HUES6 (cell line): Measurements from ENCODE around the gene C6orf62.
"Not testable (repeated sequence)": the region's sequence is repeated elsewhere in the genome, so short reads cannot be mapped to it uniquely, and the experiment has no call there.

ENCODE experiments used
- H3K27ac ChIP-seq: 2 replicates; pipeline ENCODE4 v1.7.0; 2013; ENCODE audit warnings: low read depth, mild to moderate bottlenecking, low read length, inconsistent platforms
- H3K27me3 ChIP-seq: 2 replicates; pipeline ENCODE4 v1.6.1; 2013; ENCODE audit warnings: low read length; ENCODE audit not compliant: control insufficient read depth, insufficient read depth
- H3K36me3 ChIP-seq: 2 replicates; pipeline ENCODE4 v1.6.1; 2013; ENCODE audit warnings: low read length; ENCODE audit not compliant: control insufficient read depth, insufficient read depth
- H3K4me1 ChIP-seq: 2 replicates; pipeline ENCODE4 v1.6.1; 2013; ENCODE audit warnings: low read length; ENCODE audit not compliant: control insufficient read depth, insufficient read depth
- H3K4me3 ChIP-seq: 2 replicates; pipeline ENCODE4 v1.5.1; 2013; ENCODE audit warnings: low read depth, low read length
- H3K9ac ChIP-seq: one replicate; pipeline ENCODE4 v1.6.1; 2013; ENCODE audit warnings: mild to moderate bottlenecking, low read length
- H3K9me3 ChIP-seq: 2 replicates; pipeline ENCODE4 v1.6.1; 2013; ENCODE audit warnings: low read depth, low read length; ENCODE audit not compliant: control insufficient read depth, insufficient read depth

The C6orf62 gene

GRCh38 chr6:24695635-24696034 lies 23.3 kb downstream of the C6orf62 start:
- peaks cover 21% of the 10 kb centered on the region for H3K36me3 ChIP-seq
- H3K27me3 ChIP-seq, H3K4me3 ChIP-seq, H3K4me1 ChIP-seq, H3K9ac ChIP-seq, H3K9me3 ChIP-seq, H3K27ac ChIP-seq: not testable (repeated sequence)

- no peaks in the 10 kb centered on the region for H3K9me3 ChIP-seq
- H3K4me3 ChIP-seq, result no peak overlapping the region
- no peak overlapping the region for H3K9ac ChIP-seq
- H3K4me1 ChIP-seq, result no peaks in the 10 kb centered on the region
- H3K36me3 ChIP-seq, result peaks cover 10% of the 10 kb centered on the region
- H3K27me3 ChIP-seq, result no peaks in the 10 kb centered on the region
- H3K27ac ChIP-seq, result no peak overlapping the region
Measured at GRCh38 chr6:24694198-24694597, 24.8 kb downstream of the C6orf62 start.

- Histone ChIP-seq H3K27ac (no peak overlapping the region), H3K9ac (no peak overlapping the region)
Measured at GRCh38 chr6:24692848-24693592, 25.9 kb downstream of the C6orf62 start.

GRCh38 chr6:24692415-24692814 lies 26.5 kb downstream of the C6orf62 start:
- no peaks in the 10 kb centered on the region for H3K4me1 ChIP-seq
- H3K4me3 ChIP-seq, result no peak overlapping the region
- H3K9ac ChIP-seq, result no peak overlapping the region
- no peaks in the 10 kb centered on the region for H3K27me3 ChIP-seq
- no peaks in the 10 kb centered on the region for H3K9me3 ChIP-seq
- H3K27ac ChIP-seq, result no peak overlapping the region
- H3K36me3 ChIP-seq, result 0 out of 2 replicates have a peak, but pooled peaks cover under 1% of the 10 kb centered on the region

More at GRCh38 chr6:24692848-24693592, 25.9 kb downstream of the C6orf62 start:
- Histone ChIP-seq H3K4me1 (no peaks in the 10 kb centered on the region), H3K36me3 (peaks cover 3% of the 10 kb centered on the region; the same call in 1 of the 2 replicates), H3K27me3 (no peaks in the 10 kb centered on the region), H3K4me3 (no peak overlapping the region), H3K9me3 (no peaks in the 10 kb centered on the region)

- Histone ChIP-seq H3K9me3 (no peaks in the 10 kb centered on the region), H3K27ac (no peak overlapping the region), H3K36me3 (0 out of 2 replicates have a peak, but pooled peaks cover 3% of the 10 kb centered on the region), H3K4me1 (no peaks in the 10 kb centered on the region), H3K9ac (no peak overlapping the region), H3K27me3 (no peaks in the 10 kb centered on the region), H3K4me3 (no peak overlapping the region)
Measured at GRCh38 chr6:24692003-24692402, 27.0 kb downstream of the C6orf62 start.

GRCh38 chr6:24691550-24691949 lies 27.4 kb downstream of the C6orf62 start:
- H3K9ac ChIP-seq, result no peak overlapping the region
- no peaks in the 10 kb centered on the region for H3K4me1 ChIP-seq
- 0 out of 2 replicates have a peak, but pooled peaks cover 3% of the 10 kb centered on the region for H3K36me3 ChIP-seq
- H3K9me3 ChIP-seq, result no peaks in the 10 kb centered on the region
- H3K4me3 ChIP-seq, result no peak overlapping the region
- no peak overlapping the region for H3K27ac ChIP-seq
- no peaks in the 10 kb centered on the region for H3K27me3 ChIP-seq

- Histone ChIP-seq H3K27ac (no peak overlapping the region), H3K9ac (no peak overlapping the region)
Measured at GRCh38 chr6:24690593-24690992, 28.4 kb downstream of the C6orf62 start.

GRCh38 chr6:24689964-24690363 lies 29.0 kb downstream of the C6orf62 start:
- Histone ChIP-seq H3K4me3 (no peak overlapping the region), H3K9ac (no peak overlapping the region), H3K27me3 (no peaks in the 10 kb centered on the region), H3K36me3 (0 out of 2 replicates have a peak, but pooled peaks cover 3% of the 10 kb centered on the region), H3K27ac (no peak overlapping the region), H3K4me1 (no peaks in the 10 kb centered on the region), H3K9me3 (no peaks in the 10 kb centered on the region)

More at GRCh38 chr6:24690593-24690992, 28.4 kb downstream of the C6orf62 start:
- H3K4me3 ChIP-seq, result no peak overlapping the region
- no peaks in the 10 kb centered on the region for H3K4me1 ChIP-seq
- no peaks in the 10 kb centered on the region for H3K9me3 ChIP-seq
- H3K36me3 ChIP-seq, result 0 out of 2 replicates have a peak, but pooled peaks cover 3% of the 10 kb centered on the region
- H3K27me3 ChIP-seq, result no peaks in the 10 kb centered on the region

- H3K9ac ChIP-seq, result no peak overlapping the region
- H3K27me3 ChIP-seq, result no peaks in the 10 kb centered on the region
- 0 out of 2 replicates have a peak, but pooled peaks cover 3% of the 10 kb centered on the region for H3K36me3 ChIP-seq
- H3K4me3 ChIP-seq, result no peak overlapping the region
- H3K27ac ChIP-seq, result no peak overlapping the region
- H3K9me3 ChIP-seq, result no peaks in the 10 kb centered on the region
- H3K4me1 ChIP-seq, result peaks cover 17% of the 10 kb centered on the region
Measured at GRCh38 chr6:24686946-24687345, 32.0 kb downstream of the C6orf62 start.

- Histone ChIP-seq H3K4me3 (no peak overlapping the region), H3K27me3 (no peaks in the 10 kb centered on the region), H3K4me1 (peaks cover 17% of the 10 kb centered on the region), H3K9ac (no peak overlapping the region), H3K27ac (no peak overlapping the region), H3K36me3 (0 out of 2 replicates have a peak, but pooled peaks cover 3% of the 10 kb centered on the region), H3K9me3 (no peaks in the 10 kb centered on the region)
Measured at GRCh38 chr6:24686408-24686807, 32.5 kb downstream of the C6orf62 start.
